ENCODE results near the gene TEDC1.

TEDC1 gene

GRCh38 chr14:105480807-105481801, 9.9 kb upstream of the TEDC1 start (continued):
- TF ChIP-seq ZNF596 (tag by site-specific recombination; IDR thresholded peaks at IDR 0.05) (no peak), ZNF302 (tag by site-specific recombination; IDR thresholded peaks at IDR 0.05; ENCODE audit: low read depth) (peak; percentile 21; the same call in 1 of the 2 replicates), BCL11A (tag by site-specific recombination; IDR thresholded peaks at IDR 0.05; ENCODE audit: low read depth) (peak; percentile 80; the same call in 1 of the 2 replicates), ZBTB7A (tag by site-specific recombination; IDR thresholded peaks at IDR 0.05; ENCODE audit: low read depth) (peak; percentile 74), GFI1B (tag by site-specific recombination; IDR thresholded peaks at IDR 0.05) (no peak), ZNF311 (tag by site-specific recombination; IDR thresholded peaks at IDR 0.05; ENCODE audit: borderline replicate concordance) (no peak), ZNF654 (tag by site-specific recombination; IDR thresholded peaks at IDR 0.05; ENCODE audit: low read depth) (no peak), ZBTB11 (tag by site-specific recombination; conservative IDR thresholded peaks at IDR 0.05; ENCODE audit: low read depth) (no peak), PRDM4 (tag by site-specific recombination; IDR thresholded peaks at IDR 0.05) (no peak), ZNF549 (tag by site-specific recombination; IDR thresholded peaks at IDR 0.05) (no peak), ZNF610 (tag by site-specific recombination; IDR thresholded peaks at IDR 0.05; ENCODE audit: borderline replicate concordance) (no peak; the same call in 1 of the 2 replicates), ZNF624 (tag by site-specific recombination; IDR thresholded peaks at IDR 0.05) (no peak), ZBTB48 (tag by site-specific recombination; IDR thresholded peaks at IDR 0.05) (peak; percentile 87; the same call in 1 of the 2 replicates), GLIS1 (tag by site-specific recombination; IDR thresholded peaks at IDR 0.05) (peak; percentile 78), ZNF670 (tag by site-specific recombination; IDR thresholded peaks at IDR 0.05; ENCODE audit: low read depth) (no peak), ZNF792 (tag by site-specific recombination; IDR thresholded peaks at IDR 0.05) (no peak), MYNN (tag by site-specific recombination; IDR thresholded peaks at IDR 0.05; ENCODE audit: borderline replicate concordance) (no peak), ZFP69B (tag by site-specific recombination; IDR thresholded peaks at IDR 0.05) (peak; percentile 73), ZSCAN30 (tag by site-specific recombination; IDR thresholded peaks at IDR 0.05) (peak; percentile 82), ZNF555 (tag by site-specific recombination; conservative IDR thresholded peaks at IDR 0.05) (no peak), ZSCAN4 (tag by site-specific recombination; IDR thresholded peaks at IDR 0.05) (peak; percentile 53; the same call in 1 of the 2 replicates), ZBTB10 (tag by site-specific recombination; IDR thresholded peaks at IDR 0.05) (peak; percentile 92), SCRT1 (tag by site-specific recombination; IDR thresholded peaks at IDR 0.05; ENCODE audit: borderline replicate concordance) (no peak), ZNF18 (tag by site-specific recombination; IDR thresholded peaks at IDR 0.05) (no peak), ZNF426 (tag by site-specific recombination; IDR thresholded peaks at IDR 0.05) (no peak), IKZF3 (tag by site-specific recombination; IDR thresholded peaks at IDR 0.05) (peak; percentile 60)
